ENCODE results near the gene PROM2.

Gene PROM2

DNA sequence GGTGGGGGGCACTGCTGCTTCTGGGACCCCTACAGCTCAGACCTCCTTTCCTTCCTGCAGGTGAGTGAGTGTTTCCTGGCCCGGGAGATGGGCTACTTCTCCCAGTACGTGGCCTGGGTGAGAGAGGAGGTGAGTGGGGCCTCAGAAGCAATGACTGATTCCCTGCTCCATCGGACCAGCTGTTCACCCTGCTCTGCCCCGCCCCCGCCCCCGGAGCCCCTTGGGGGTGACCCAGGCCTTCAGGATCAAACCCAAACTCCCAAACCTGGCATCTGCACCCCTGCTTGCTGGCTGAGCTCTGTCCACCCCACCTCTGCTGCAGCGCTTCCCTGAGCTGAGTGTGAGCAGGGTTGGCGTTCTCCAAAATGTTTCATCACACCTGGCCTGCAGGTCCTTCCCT, 13.1 kb downstream of the PROM2 start:
- no peak for DNase-seq

DNA sequence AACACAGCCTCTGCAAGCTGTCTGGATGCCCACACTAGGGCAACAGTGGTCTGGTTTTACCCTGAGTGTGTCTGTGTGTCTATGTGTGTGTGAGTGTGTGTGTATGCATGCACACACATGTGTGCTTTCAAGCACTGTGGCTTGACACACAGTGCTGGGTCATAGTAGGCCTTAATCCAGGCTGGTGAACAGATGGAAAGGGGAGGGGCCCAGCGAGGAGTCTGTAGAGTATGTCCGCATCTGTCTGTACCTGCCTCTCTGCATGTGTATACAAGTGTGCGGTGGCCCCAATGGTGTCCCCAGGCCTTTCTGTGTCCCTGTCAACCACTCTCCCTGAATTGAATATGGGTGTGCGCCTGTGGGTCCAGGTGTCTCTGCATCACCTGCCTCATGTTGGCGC, 13.6 kb downstream of the PROM2 start:
- no peak for DNase-seq

DNA sequence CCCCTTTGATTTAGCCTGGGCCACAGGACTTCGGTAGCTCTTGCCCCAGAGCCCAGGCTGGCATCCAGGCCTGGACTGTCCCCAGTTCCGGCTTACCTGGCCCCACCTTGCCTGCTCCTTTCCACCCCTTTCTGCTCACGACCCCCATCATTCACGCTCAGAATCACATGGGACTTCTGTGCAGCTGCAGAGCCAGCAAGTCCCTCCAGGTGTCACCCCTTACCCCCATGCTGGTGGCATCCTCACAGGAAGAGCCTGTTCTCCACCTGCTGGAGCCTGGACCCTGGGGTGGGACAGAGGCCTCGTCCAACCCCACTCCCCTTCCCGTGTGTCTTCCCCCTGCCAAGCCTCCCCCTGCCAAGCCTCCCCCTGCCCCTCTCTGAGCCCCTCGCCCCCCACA, 15.0 kb downstream of the PROM2 start:
- DNase-seq, result no peak

DNA sequence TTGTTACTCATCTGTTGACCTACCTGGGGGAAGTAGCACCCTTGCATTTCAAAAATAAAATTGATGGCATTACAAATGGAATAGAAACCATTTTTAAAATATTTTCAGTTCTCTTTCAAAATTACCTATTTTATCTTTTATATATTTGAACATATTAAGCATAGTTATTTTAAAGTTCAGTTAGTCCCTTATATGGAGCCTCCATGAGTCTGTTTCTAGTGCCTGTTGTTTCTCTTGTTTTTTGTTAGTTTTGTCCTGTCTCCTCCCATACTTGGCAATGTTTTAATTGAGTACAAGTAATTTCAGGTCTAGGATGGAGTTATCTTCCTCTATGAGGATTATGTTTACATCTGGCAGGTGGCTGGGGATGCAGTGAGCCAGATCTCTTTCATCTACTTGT, 17.0 kb downstream of the PROM2 start:
- no peak for DNase-seq

DNA sequence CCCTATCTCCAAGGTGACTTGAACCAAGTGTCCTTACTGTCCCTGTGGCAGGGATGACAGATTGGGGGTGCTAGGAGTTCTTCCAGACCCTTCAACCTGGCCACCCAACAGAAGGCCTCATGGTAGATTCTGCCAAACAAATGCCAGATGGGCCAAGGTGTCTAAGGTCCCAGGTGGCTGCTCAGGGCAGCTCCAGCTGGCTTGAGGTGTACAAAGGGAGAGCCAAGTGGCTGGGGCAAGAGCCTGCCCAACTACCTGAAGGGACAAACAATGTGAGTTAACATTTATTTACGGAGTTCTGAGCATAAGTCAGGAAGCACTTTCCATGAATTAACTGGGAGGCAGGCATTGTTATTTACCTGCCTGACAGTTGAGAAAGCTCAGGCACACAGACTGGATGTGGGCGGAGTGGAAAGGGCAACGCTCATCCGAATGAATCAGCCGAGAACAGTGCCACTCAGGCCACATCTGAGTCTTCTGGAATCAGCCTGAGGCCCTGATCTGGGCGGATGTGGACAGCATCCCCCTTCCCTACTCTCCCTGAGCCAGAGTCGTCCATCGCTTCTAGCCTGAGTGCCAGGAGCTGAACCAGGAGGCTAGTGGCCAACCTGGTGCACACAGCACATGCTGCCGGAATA, 18.5 kb downstream of the PROM2 start:
- DNase-seq, result no peak

DNA sequence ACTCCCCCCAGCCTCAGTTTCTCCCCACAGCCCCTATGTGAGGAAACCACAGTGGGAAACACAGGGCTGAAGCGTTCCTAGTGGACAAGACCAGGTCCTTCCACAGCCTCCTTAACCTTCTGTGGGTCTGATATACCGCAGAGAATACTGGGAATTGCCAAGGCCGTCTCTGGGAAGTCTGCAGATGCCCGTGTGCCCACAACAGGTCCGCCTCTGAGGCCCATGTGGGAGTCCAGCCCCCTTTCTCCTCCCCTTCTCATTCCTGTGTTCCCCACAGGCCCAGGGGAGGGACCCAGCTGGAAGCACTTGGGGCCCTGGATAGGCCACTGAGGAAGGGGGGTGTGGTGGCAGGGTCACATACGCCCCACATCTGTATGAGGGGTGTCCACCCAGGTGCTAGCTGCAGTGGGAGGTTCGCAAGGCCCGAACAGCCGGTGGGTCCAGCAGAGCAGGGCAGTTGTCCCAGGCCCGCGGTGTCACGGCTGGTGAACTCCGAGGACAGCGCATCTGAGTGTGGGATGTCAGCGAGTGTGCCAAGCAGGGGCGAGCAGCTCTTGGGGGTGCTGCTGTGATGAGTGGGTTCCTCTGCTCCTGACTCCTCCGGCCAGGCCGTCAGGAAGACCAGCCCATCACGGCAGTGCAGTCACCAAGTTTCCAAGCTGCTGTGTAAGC, 20.5 kb downstream of the PROM2 start:
- DNase-seq, result no peak

DNA sequence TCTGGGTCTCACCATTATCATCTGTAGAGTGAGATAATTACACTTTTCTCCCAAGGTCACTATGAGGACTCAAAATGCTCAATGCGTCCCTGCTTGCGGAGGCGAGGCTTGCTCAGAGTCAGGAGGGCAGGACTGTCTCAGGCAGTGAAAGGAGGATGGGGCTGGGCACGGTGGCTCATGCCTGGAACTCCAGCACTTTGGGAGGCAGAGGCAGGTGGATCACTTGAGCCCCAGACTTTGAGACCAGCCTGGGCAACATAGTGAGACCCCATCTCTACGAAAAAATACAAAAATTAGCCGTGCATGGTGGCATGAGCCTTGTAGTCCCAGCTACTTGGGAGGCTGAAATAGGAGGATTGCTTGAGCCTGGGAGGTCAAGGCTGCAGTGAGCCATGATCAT, 21.1 kb downstream of the PROM2 start:
- DNase-seq, result no peak

DNA sequence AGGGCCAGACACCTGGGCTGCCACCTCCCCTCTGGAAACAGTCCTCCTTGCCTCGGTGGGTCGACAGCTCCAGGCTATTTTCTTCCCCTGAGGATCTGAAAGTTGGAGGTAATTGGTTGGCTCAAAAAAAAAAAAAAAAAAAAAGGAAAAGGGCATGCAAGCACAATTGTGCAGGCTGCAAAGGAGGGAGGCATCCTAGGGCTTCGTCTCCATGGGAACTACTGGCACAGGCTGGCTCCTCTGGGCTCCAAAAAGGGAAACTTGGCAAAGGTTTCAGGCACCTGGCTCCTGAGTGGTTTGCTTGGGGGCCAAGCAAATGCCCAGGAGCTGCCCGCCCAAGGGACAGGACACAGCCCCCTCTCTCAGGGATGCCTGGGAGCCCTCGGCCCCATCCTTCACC, 21.8 kb downstream of the PROM2 start:
- peak; percentile 69 for DNase-seq

DNA sequence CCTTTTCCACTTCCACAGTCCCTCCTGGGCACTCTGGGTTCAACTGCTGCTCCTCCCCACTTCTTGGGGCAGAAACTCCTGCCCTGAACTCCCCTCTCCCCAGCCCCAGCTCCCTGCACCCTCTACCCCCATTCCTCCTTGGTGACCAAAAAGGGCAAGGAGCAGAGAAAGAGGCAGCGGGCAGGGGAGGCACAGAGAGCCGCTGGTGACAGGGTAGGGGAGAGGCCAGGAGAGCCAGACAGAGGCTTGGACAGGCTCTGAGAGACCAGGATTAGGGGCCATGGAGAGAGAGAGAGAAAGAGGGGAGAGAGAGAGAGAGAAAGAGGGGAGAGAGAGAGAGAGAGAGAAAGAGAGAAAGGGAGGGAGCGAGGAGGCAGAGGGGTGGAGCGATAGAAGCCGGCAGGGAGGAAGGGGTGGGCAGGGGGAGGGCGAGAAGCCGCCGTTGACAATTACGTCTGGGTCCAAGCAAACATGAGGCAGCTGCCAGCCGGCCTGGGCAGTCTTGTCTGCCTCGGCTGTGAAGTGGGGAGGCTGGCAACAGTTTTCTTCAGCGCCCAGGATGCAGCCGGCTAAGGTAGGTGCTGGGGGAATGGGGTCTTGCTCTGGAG, 22.7 kb downstream of the PROM2 start, which contains the start of gene KCNIP3:
TSS of gene KCNIP3 (plus strand) at position 468 of the 608 bp plus-strand sequence. CDS start at position 560, 92 bp downstream.
- peak; percentile 51 for DNase-seq

DNA sequence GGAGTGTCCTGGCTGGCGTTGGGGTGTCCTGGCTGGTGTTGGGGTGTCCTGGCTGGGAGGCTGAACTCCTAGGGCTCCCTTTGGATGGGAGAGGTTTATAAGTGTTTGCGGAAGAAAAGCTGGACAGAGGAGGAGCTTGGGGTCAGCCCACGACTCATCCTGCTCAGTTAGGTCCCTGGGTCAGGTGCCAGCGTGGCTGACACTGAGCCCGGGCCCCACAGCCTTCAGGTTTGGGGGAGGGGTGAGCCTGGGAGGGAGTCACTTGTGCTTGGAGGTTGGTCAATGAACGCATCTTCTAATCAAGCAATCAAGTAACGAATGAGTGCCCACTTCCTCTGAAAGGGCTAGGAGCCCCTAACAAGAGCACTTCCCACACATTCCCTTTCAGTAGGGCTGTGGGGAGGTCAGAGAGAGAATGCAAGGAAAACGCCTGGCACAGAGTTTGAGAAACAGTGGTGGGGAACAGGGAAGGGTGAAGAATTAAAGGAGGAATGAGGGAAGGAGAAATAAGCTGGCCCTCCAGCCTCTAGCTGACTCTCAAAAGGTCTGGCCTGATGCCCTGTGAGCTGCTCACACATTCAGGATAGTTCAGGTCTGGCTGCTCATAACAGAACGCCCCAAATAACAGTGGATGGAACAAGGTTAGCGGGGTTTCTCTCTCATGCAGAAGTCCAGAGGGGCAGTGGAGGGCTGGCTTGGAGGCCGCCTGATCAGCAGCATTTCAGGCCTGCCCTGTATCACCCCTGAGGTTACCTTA, 23.6 kb downstream of the PROM2 start:
- DNase-seq, result no peak

DNA sequence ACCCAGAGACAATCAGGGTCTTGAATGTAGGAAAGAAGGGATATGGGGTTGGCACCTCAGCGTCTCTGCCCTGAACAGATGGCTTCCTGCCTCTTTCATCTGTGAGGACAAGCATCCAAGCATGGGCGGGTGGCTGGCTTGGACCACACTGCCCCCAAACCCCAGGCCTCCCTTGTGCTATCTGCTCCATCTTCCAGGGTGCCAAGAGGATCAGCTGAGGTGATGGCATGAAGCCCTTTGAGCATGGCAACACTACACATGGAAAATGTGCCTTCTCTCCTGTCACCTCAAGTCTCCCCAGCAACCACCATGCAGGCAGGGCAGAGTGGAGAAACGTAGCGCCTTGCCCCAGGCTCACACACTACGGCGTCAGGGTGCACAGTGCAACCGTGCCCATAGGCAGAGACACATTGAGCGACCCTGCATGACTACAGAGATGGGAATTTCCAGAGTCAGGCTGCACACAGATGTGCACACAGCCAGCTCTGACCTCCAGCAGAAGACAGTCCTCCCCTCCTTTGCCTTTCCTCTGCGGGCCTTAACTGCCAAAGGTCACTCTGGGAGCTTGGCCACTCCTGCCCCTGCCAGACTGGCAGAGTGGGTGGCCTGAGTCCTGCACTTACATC, 24.4 kb downstream of the PROM2 start:
- DNase-seq, result no peak

DNA sequence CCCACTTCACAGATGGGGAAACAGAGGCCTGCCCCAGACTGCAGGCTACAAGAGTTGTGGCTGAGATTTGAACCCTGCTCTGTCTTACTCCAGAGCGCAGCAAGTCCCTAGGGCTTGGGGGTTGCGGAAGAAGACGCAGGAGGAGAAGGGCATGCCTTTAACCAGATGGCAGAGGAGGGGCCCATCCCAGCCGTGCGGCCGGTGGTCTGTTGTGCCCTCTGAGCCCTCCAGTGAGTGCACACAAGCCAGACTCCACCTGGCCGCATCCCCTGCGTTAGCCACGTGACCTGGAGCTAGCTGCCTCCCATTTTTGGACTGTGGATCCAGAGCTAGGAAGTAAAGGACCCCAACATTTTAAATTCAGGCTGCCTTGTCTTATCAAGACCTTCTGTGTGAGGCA, 25.7 kb downstream of the PROM2 start:
- DNase-seq, result no peak

DNA sequence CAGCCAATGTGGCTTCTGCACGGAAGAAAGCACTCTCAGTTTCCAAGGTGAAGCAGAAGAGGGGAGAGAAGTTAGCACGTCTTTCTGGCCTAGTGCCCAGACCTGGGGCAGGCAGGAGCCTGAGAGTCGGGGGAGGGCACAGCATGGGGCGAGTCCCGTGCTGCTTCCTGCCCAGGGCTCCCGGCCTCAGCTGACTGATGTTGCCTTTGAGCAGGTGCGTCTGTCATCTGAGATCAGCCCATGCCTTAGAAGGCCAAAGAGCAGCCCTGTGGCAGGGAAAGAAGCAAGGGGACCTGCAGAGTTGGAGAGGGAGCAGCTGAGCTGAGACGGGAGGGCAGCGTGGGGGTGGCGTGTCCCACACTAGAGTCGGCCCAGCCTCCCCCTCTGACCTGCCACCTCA, 26.2 kb downstream of the PROM2 start:
- DNase-seq, result no peak

DNA sequence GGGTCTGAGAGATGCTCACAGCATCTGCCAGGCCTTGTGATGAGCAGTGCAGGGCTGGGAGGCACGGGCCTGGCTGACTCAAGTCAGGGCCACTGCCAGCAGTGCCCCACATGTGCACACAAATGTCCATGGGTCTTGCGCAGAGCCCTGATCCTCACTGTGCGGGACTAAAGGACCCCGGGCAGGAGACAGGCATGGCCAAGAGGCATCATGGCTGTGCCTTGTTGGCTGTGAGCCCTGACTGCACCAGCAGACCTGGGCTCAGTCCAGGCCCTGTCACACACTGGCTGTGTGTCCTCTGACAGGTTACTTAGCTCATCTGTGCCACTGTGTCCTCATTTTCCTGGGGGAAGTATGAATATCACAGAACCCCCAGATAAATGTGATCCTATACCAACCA, 26.9 kb downstream of the PROM2 start:
- no peak for DNase-seq

DNA sequence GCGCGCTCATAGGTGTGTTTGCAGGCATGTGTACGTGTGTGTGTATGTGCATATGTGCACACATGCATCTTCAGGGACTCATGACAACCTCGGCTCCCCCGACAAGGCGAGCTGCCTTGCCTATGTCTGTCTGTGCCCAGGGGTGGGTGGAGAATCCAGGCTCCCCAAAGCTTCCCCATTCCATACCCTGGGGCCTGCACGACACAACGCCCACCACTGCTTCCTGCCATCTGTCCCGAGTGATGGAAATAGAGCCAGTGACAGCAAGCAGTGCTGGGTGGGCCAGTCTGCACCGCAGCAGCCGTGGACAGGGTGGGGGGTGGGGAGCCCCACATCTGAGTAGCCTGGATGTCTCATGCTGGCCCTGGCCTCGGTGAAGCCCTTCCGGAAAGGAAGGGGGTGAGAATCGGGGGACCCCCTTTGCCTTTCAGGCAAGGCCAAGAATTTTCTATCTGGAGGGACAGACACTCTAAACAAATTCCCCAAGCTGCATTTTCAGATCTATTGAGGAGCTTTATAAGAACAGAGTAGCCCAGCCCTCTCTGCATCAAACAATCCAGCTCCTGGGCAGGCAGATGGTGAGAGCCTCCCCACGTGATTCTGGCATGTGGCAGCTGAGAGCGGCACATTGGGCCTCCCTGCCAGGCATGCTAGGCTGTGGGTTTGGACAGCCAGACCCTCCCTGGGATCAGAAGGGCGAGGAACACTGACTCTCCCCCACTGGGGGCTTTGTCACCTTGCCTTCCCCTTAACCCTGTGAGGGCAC, 27.8 kb downstream of the PROM2 start:
- peak; percentile 67 for DNase-seq

DNA sequence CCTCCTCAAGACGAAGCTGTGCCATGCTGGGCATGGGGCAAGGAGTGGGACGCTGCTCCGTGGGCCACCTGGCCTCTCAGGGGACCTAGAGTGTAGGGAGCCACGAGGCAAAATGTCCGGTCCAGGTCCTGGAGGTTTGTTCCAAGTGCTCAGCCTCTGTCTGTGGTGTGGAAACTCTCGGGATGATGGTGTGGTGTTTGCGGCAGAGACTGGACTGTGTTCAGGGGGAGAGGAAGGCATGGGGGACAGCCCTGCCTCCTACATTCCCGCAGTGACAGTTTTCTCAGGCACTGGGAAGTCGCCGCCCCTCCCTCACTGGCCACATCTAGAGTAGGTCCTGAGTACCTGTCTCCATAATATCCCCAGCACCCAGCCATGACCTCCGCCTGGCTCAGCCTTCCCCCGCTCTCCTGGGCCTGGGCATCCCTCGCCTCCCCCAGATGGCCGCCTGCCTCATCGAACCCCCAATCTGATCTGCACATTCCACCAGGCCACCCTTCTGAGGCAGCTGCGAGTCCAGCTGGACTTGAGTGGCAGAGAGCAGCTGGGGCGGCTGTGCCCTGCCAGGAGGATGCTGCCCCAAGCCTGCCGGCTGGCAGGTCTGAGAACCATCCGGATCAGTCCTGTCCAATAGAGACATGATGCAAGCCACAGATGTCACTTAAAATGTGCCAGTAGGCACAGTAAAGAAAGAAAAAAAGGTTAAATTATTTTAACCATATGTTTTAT, 29.1 kb downstream of the PROM2 start:
- DNase-seq, result peak; percentile 67

DNA sequence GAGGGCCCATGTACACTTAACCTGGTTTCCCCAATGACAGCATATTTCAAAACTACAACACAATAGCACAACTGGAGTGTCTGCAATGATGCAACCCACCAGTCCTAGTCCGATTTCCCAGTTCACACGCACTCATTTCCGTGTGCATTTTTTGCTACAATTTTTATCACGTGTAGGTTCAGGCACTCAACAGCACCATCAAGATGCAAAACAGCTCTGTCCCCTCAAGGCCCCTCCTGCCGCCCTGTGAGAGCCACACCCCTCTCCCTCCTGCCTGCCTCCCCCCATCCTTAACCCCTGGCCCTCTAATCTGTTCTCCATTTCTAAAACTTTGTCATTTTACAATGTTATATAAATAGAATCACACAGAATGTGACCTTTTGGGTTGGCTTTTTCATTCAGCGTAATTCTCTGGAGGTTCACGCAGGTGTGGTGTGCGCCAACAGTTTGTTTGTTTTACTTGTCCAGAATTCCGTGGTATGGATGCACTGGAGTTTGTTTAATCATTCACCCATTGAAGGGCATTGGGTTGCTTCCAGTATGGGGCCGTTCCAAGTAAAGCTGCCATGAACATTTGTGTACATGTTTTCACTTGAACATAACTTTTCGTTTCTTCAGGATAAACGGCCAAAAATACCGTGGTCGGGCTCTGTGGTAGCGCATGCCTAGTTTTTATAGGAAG, 31.3 kb downstream of the PROM2 start:
- DNase-seq, result no peak

DNA sequence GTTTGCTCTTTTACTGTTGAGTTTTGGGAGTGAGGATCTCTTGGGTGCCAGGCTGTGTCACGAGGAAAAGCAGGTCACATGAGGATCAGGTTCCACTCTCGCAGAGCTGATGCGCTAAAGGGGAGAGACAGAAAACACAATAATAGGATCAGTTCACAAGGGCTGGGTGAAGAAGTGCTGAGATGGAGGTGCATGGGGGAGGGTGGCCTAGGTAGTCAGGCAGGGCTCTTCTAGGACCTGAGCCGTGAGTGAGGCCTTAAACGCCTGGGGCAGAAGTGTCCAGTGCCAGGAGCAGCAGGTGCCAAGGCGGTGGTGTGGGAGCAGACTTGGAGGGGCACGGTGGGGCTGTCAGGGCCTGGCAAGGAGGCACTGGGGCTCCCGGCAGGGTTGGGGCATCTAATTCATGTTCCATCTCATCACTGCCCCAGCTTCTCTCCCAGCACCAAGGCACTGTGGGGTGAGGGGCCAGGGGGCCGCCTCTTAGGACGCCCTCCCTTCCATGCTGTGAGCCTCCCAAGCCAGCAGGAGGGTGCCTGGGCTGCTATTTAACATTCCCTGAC, 32.2 kb downstream of the PROM2 start:
- no peak for DNase-seq

DNA sequence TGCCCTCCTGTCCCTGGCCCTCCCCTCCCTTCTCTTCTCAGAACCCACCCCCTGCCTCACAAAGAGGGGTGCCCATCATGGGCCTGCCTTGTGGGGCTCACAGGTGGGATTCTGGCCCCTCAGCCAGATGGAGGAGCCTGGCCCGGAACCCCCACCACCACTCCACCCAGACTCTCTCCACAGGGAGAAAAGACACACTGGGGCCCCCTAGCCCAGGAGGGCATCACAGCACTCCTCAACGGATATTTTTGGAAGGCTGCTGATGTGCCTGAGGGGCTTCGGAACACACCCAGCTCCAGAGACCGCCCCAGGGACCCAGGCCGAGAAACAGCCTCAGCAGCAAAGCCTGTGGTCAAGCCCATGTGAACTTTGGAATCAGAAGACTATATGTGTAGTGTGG, 32.8 kb downstream of the PROM2 start:
- DNase-seq, result no peak

DNA sequence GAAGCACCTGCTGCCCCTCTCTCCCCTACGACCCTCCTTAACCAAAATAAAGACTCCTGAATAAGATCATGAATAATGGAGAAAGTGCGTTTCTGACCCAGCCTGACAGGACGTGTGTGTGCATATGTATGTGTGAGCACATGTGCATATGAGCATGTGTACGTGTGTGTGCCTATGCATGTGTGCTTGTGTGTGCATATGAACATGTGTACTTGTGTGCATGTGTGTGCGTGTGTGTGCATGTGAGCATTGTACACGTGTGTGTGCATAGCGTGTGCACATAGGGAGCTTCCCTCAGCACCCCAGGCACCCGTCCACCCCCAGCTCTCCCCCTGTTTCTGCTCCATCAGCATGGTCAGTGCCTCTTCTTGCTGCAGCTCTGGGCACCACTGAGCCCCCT, 33.6 kb downstream of the PROM2 start:
- no peak for DNase-seq
